GM12878 (cell line): ENCODE results near the gene CEP295NL. TPM values are rescaled to one million over a fixed set of nuclear protein-coding genes. Genes with fewer than 3 reads are reported as not detected.

Experiments used
- ATAC-seq: fragments of 200-7000 bp; cut with Tn5 transposase; 3 replicates; pipeline ENCODE4 v1.9.1; 2020; ENCODE audit warnings: mild to moderate bottlenecking, moderate library complexity
- BruUV-seq: library from RNA; stranded (reverse); fragments of 400-500 nt; replicated peaks from 2 replicates; lab custom pipeline; 2021; lab: Mats Ljungman, UMichigan
- CTCF ChIA-PET: fragments of 300-600 bp; sonication (Branson Sonifier 250); formaldehyde crosslinking; extraction: SDS; loops from one replicate; lab custom pipeline; 2021; ENCODE audit warnings: inconsistent platforms; lab: Yijun Ruan, JAX
- POLR2A ChIA-PET: fragments of 350-600 bp; formaldehyde crosslinking; extraction: SDS; loops from one replicate; lab custom pipeline; 2021; ENCODE audit warnings: inconsistent platforms; lab: Charles Lee
- RAD21 ChIA-PET: fragments of 300-600 bp; sonication (Branson Sonifier 250); formaldehyde crosslinking; loops from one replicate; lab custom pipeline; 2023; ENCODE audit warnings: antibody characterized with exemption; ENCODE audit not compliant: unreplicated experiment; lab: Charles Lee
- SMC1A ChIA-PET: fragments of 300-600 bp; sonication (Branson Sonifier 250); formaldehyde crosslinking; loops from one replicate; lab custom pipeline; 2023; ENCODE audit not compliant: unreplicated experiment, uncharacterized antibody; lab: Charles Lee
- DNase-seq: peaks from one replicate; pipeline ENCODE4 v3.0.0-alpha.2; 2011; ENCODE audit warnings: low read depth, low spot score
- FAIRE-seq: peaks from 3 replicates; lab custom pipeline; 2011; peaks lifted over from hg19 to GRCh38; lab: Jason Lieb, UNC
- H2AFZ ChIP-seq: 2 replicates; pipeline ENCODE4 v1.6.0; 2011; ENCODE audit warnings: low read depth, low read length, control low read depth; ENCODE audit not compliant: control insufficient read depth
- H3K27ac ChIP-seq: 2 replicates; pipeline ENCODE4 v1.5.1; 2011; ENCODE audit warnings: control low read depth; ENCODE audit not compliant: control insufficient read depth, insufficient read depth
- H3K27me3 ChIP-seq, 2 experiments: replicated peaks in 1 of 2; 2 replicates each; pipeline versions ENCODE4 v1.6.0 to v1.6.1; 2011; ENCODE audit warnings: low read length in 1 of 2; ENCODE audit not compliant: control insufficient read depth in 2 of 2, insufficient read depth in 2 of 2
- H3K36me3 ChIP-seq, 2 experiments: 2 replicates each; pipeline ENCODE4 v1.5.1; 2011; ENCODE audit warnings: low read length in 1 of 2; ENCODE audit not compliant: control insufficient read depth in 2 of 2, insufficient read depth in 2 of 2
- H3K4me1 ChIP-seq: 2 replicates; pipeline ENCODE4 v1.6.1; 2011; ENCODE audit warnings: mild to moderate bottlenecking, low read length, moderate library complexity, mixed read lengths; ENCODE audit not compliant: control insufficient read depth, insufficient read depth
- H3K4me2 ChIP-seq: 2 replicates; pipeline ENCODE4 v1.6.0; 2011; ENCODE audit warnings: control low read depth; ENCODE audit not compliant: control insufficient read depth, insufficient read depth
- H3K4me3 ChIP-seq: fragments of 200-600 bp; sonication (generic); 2 replicates; pipeline ENCODE4 v1.5.1; 2016
- H3K79me2 ChIP-seq: 2 replicates; pipeline ENCODE4 v1.6.0; 2011; ENCODE audit warnings: low read length; ENCODE audit not compliant: control insufficient read depth, insufficient read depth
- H3K9ac ChIP-seq: 2 replicates; pipeline ENCODE4 v1.8.0; 2011; ENCODE audit warnings: low read length, control low read depth, mixed read lengths; ENCODE audit not compliant: control insufficient read depth, insufficient read depth
- H3K9me3 ChIP-seq: replicated peaks from 3 replicates; pipeline ENCODE4 v1.5.1; 2011; ENCODE audit warnings: mild to moderate bottlenecking, low read length; ENCODE audit not compliant: control insufficient read depth, insufficient read depth
- H4K20me1 ChIP-seq: 2 replicates; pipeline ENCODE4 v1.6.0; 2011; ENCODE audit not compliant: control insufficient read depth, insufficient read depth
- POU2F2 ChIP-seq: IDR thresholded peaks from 3 replicates; pipeline ENCODE4 v1.6.1; 2011; ENCODE audit warnings: low read depth, mild to moderate bottlenecking, low read length, borderline replicate concordance
- SUZ12 ChIP-seq: fragments of 200-600 bp; sonication (generic); IDR thresholded peaks from one replicate; pipeline ENCODE4 v1.6.1; 2018; ENCODE audit warnings: antibody characterized with exemption, mild to moderate bottlenecking; ENCODE audit not compliant: unreplicated experiment
- TCF3 ChIP-seq: IDR thresholded peaks from 2 replicates; pipeline ENCODE4 v1.6.1; 2012; ENCODE audit warnings: low read depth, mild to moderate bottlenecking, low read length, borderline replicate concordance; ENCODE audit not compliant: insufficient read depth
- WGBS: methylation state at CpG from one replicate; pipeline ENCODE4 v1.1.6; 2016; ENCODE audit warnings: low lambda C conversion rate; ENCODE audit not compliant: insufficient replicate concordance, insufficient coverage; ENCODE audit errors: missing lambda C conversion rate; 5-methylcytosine and 5-hydroxymethylcytosine counted together
- in situ Hi-C: fragments of 300-500 bp; cut with MboI; formaldehyde crosslinking; loops from 9 replicates; pipeline ENCODE4 v1.14.3; 2018; ENCODE audit warnings: mixed read lengths
- intact Hi-C: fragments of 100-400 bp; cut with micrococcal nuclease; formaldehyde crosslinking; loops from one replicate; pipeline ENCODE4 v1.14.2; 2022; ENCODE audit not compliant: unreplicated experiment
- polyA plus RNA-seq, 11 experiments: library from polyadenylated mRNA; depleted of rRNA in 4 of 11; unstranded in 6 of 11; stranded (reverse) in 5 of 11; fragments of >200 nt; fragmentation: Nextera tagmentation in 4 of 11; fragmentation: Illumina TruSeq in 1 of 11; extraction: Ambion mirVana in 4 of 11; extraction: Trizol in 1 of 11; gene quantifications; 1 replicate in 1 of 11; 2 replicates in 10 of 11; pipeline versions ENCODE4 v1.2.1 to v1.2.3, GENCODE V29; 2011 to 2016; ENCODE audit warnings: inconsistent platforms in 2 of 11, missing spikeins in 2 of 11, low read depth in 1 of 11
- total RNA-seq, 4 experiments: library from RNA; depleted of rRNA in 3 of 4; stranded (reverse); fragments of >200 nt in 3 of 4; fragmentation: Illumina TruSeq in 1 of 4; extraction: Trizol in 1 of 4; gene quantifications; 2 replicates each; pipeline versions ENCODE4 v1.2.1 to v1.2.3, GENCODE V29; 2013 to 2021

Gene CEP295NL
- total and polyA plus RNA-seq, 10 of the 15 experiments (the other 5 are each of a cell fraction or from before 2014, with no cell fraction given) = not detected

DNA sequence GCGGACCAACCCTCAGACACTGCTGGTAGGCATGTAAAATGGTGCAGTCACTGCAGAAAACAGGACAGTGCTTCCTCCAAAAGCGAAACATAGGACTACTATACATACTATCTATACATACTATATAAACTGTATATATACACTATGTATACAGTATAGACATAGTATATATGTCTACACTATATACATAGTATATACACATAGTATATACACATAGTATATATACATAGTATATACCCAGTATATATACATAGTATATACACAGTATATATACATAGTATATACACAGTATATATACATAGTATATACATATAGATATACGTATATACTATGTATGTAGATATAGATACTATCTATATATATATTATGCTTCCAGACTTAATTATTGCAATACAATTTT is 55.9 kb downstream of the CEP295NL start (continued):
- no peak for TF ChIP-seq SUZ12

DNA sequence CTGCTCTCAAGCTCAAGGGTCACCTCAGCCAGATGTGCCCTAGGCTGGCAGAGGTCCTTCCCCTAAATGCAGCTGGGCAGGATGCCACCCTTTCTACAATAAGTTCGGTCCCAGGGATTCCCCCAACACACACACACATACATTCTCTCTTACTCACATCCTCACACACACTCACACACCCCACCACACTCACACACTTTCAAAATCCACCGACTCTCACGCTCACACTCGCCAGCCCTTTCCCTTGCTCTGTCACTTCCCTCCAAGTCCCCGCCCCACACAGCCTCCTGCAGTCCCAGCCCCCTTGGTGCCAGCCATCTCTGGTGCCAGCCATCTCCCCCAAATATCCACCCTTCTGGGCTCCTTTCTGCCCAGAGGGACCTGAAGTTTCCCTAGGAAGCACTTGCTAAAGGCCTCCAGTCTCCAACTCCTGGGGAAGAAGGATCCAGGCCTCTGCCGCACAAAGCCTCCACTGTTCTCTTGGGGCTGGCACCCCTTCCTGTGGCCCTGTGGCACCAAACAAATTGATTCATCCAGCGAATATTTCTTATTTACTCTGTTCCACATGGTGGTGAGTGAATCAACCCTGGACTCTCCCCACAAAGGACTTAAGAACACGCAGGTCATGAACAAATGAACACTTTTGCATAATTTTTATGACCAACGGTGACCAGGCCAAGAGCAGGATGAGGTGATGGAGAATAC is 58.5 kb downstream of the CEP295NL start:
- in situ Hi-C loops = loop anchor here (5.0 kb wide), 1 partner anchor 53 kb away; no protein-coding TSS in a partner anchor
- 39% methylated on average over 9 of the region's 9 CpGs for WGBS
- H3K9ac ChIP-seq = no peak overlapping the region
- intact Hi-C loops = no loop called here
- H4K20me1 ChIP-seq = no peaks in the 10 kb centered on the region
- H2AFZ ChIP-seq = no peak overlapping the region
- no peak for FAIRE-seq
- SMC1A ChIA-PET = interaction anchor here (2.5 kb wide), 1 partner anchor 347 kb away, joined by 6 read pairs; no protein-coding TSS in a partner anchor
- no peak overlapping the region for H3K4me3 ChIP-seq
- H3K4me1 ChIP-seq = peaks cover 4% of the 10 kb centered on the region
- BruUV-seq = no TSS peak
- H3K36me3 ChIP-seq = no peaks in the 10 kb centered on the region
- H3K9me3 ChIP-seq = no peaks in the 10 kb centered on the region
- CTCF ChIA-PET = interaction anchor here (0.8 to 3.0 kb wide), 5 partner anchors 121 to 347 kb away, joined by 4 to 10 read pairs (median 8); no protein-coding TSS in a partner anchor
- no peak overlapping the region for H3K4me2 ChIP-seq
- H3K27ac ChIP-seq = no peak overlapping the region
- TF ChIP-seq TCF3 (peak; percentile 6; the same call in 1 of the 2 replicates), POU2F2 (no peak)
- peaks cover 19% of the 10 kb centered on the region for H3K79me2 ChIP-seq
- no peaks in the 10 kb centered on the region for H3K27me3 ChIP-seq
- no peak for ATAC-seq
- RAD21 ChIA-PET = interaction anchor here (1.1 kb wide), 1 partner anchor 348 kb away, joined by 6 read pairs; no protein-coding TSS in a partner anchor
- POLR2A ChIA-PET = no interaction called here
- DNase-seq = no peak
